LNCaP clone FGC (cell line): ENCODE results near the gene KRTCAP3.

ENCODE experiments used
- DNase-seq: peaks from one replicate; pipeline ENCODE4 v3.0.0-alpha.2; 2011; ENCODE audit warnings: low read depth
- H3K4me3 ChIP-seq: 2 replicates; pipeline ENCODE4 v1.5.1; 2011; ENCODE audit warnings: mild to moderate bottlenecking, low read depth, low read length, control low read depth
- CTCF ChIP-seq: IDR thresholded peaks from 2 replicates; pipeline ENCODE4 v1.5.1; 2012; ENCODE audit warnings: mild to moderate bottlenecking; ENCODE audit not compliant: control insufficient read depth, insufficient read depth; ENCODE audit errors: extremely low read depth

The KRTCAP3 gene

GRCh38 chr2:27492557-27492956, 50.4 kb downstream of the KRTCAP3 start:
- no peak overlapping the region for H3K4me3 ChIP-seq
- DNase-seq: no peak
- TF ChIP-seq CTCF: no peak

GRCh38 chr2:27493948-27494283, 51.7 kb downstream of the KRTCAP3 start:
- no peak for TF ChIP-seq CTCF
- DNase-seq: no peak
- no peak overlapping the region for H3K4me3 ChIP-seq
